ENCODE measurements around the gene GP1BB.

GP1BB gene

DNA sequence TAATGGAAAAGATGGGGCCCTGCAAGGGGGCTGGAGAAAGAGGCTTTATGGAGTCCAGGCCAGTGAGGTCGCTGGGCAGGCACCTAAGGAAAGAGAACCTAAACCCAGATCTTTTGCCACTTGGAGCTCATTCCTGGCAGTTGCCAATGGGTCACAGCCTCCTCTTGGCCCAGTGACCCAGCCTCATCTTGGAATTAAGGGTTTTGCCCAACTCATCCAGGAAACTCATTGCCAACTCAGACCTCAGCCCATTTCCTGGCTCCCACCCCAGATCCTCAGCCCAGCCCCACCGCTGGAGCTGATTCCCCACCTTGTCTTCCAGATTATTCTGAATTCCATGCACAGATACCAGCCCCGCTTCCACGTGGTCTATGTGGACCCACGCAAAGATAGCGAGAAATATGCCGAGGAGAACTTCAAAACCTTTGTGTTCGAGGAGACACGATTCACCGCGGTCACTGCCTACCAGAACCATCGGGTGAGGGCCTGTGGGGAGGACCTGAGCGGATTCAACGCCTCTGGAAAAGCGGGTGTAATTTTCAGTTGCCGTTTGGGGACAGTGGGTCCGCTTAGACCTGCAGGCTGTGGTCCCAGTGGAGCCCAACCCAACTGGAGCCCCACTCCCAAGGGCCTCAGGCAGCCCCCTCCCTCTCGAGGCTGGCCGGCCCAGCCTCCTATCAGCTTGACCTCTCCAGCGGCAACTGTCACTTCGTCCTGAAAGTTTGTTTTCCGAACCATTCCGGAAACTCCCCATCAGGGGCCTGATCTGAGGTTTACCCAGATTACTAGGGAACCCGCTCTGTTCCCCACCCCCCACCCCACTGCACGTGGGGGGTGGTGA, 41.5 kb downstream of the GP1BB start:
- no peak overlapping the region for H3K4me3 ChIP-seq (ENCODE audit: low read depth, low read length)
- no peak for DNase-seq (ENCODE audit: low read depth, low spot score)
- in situ Hi-C loops (cut with HindIII; ENCODE audit: low sequenced_read_pairs), result no loop called here
- TF ChIP-seq, protein P1, sequence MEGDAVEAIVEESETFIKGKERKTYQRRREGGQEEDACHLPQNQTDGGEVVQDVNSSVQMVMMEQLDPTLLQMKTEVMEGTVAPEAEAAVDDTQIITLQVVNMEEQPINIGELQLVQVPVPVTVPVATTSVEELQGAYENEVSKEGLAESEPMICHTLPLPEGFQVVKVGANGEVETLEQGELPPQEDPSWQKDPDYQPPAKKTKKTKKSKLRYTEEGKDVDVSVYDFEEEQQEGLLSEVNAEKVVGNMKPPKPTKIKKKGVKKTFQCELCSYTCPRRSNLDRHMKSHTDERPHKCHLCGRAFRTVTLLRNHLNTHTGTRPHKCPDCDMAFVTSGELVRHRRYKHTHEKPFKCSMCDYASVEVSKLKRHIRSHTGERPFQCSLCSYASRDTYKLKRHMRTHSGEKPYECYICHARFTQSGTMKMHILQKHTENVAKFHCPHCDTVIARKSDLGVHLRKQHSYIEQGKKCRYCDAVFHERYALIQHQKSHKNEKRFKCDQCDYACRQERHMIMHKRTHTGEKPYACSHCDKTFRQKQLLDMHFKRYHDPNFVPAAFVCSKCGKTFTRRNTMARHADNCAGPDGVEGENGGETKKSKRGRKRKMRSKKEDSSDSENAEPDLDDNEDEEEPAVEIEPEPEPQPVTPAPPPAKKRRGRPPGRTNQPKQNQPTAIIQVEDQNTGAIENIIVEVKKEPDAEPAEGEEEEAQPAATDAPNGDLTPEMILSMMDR (IDR thresholded peaks at IDR 0.05; ENCODE audit: low read depth, low read length), result no peak

DNA sequence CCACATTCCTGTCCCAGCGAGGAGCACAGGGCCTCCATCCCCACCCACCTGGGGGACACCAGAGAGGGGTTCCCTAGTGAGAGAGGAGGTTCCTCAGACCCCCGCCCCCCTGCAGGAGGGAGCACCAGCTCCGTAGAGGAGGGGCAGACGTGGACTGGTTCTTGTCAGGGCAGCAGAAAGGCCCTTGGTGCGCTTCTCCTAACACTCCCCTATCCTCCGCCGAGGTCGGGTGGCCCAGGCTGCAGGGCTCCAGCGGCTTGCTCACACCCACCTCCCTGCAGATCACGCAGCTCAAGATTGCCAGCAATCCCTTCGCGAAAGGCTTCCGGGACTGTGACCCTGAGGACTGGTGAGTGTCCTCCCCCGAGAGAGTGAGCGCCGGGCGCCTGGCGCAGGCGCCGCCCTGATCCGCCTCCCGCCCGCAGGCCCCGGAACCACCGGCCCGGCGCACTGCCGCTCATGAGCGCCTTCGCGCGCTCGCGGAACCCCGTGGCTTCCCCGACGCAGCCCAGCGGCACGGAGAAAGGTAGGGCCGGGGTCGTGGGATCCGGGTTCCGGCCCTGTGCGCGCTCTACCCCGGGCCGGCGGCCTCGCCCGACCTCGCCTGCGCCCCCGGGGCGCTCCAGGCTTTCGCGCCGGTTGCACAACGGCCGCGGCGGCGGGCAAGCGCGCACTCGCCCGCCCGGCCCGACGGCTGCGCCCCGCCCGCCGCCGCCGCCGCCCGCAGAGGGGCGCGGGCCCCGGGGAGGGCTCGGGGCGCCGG, 42.3 kb downstream of the GP1BB start:
- DNase-seq (ENCODE audit: low read depth, low spot score), result no peak
- TF ChIP-seq, protein P1 (IDR thresholded peaks at IDR 0.05; ENCODE audit: low read depth, low read length), result no peak
- H3K4me3 ChIP-seq (ENCODE audit: low read depth, low read length), result no peak overlapping the region
- in situ Hi-C loops (cut with HindIII; ENCODE audit: low sequenced_read_pairs), result no loop called here

DNA sequence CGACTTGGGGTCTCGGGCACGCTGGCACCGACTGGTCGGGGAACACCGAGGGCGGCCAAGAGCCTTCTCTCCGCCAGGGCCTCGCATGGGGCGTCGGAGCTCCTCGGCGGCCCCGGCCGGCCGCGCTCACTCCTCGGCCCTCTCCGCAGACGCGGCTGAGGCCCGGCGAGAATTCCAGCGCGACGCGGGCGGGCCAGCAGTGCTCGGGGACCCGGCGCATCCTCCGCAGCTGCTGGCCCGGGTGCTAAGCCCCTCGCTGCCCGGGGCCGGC, 42.8 kb downstream of the GP1BB start:
- H3K4me3 ChIP-seq (ENCODE audit: low read depth, low read length), result no peak overlapping the region
- DNase-seq (ENCODE audit: low read depth, low spot score), result no peak
- TF ChIP-seq, protein P1 (IDR thresholded peaks at IDR 0.05; ENCODE audit: low read depth, low read length), result no peak
- in situ Hi-C loops (cut with HindIII; ENCODE audit: low sequenced_read_pairs), result no loop called here

DNA sequence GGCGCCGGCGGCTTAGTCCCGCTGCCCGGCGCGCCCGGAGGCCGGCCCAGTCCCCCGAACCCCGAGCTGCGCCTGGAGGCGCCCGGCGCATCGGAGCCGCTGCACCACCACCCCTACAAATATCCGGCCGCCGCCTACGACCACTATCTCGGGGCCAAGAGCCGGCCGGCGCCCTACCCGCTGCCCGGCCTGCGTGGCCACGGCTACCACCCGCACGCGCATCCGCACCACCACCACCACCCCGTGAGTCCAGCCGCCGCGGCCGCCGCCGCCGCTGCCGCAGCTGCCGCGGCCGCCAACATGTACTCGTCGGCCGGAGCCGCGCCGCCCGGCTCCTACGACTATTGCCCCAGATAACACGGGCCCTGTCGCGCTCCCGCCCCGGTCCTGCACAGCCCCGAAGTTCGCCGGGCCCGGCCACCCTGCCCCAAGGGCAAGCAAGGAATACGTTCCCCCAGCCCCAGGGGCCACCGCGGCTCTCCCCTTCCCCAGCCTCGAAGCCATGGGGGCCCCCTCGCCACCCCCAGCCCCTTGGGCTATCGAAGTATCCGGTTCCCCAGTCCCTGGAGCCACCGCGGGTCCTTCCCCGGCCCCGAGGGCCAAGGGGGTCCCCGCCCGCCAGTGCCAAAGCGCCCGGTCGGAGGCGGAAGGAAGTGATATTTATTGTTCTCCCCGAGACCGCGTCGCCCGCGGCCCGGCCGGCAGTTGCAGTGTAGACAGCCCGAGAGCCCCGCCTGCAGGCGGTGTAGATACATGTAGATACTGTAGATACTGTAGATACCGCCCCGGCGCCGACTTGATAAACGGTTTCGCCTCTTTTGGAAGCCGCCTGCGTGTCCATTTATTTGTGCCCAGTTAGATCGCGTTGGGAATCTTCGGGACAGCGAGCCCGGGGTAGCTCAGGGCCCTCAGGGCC, 43.4 kb downstream of the GP1BB start:
- TF ChIP-seq, protein P1 (IDR thresholded peaks at IDR 0.05; ENCODE audit: low read depth, low read length), result peak; percentile 20
- H3K4me3 ChIP-seq (ENCODE audit: low read depth, low read length), result no peak overlapping the region
- no peak for DNase-seq (ENCODE audit: low read depth, low spot score)
- in situ Hi-C loops (cut with HindIII; ENCODE audit: low sequenced_read_pairs), result no loop called here

DNA sequence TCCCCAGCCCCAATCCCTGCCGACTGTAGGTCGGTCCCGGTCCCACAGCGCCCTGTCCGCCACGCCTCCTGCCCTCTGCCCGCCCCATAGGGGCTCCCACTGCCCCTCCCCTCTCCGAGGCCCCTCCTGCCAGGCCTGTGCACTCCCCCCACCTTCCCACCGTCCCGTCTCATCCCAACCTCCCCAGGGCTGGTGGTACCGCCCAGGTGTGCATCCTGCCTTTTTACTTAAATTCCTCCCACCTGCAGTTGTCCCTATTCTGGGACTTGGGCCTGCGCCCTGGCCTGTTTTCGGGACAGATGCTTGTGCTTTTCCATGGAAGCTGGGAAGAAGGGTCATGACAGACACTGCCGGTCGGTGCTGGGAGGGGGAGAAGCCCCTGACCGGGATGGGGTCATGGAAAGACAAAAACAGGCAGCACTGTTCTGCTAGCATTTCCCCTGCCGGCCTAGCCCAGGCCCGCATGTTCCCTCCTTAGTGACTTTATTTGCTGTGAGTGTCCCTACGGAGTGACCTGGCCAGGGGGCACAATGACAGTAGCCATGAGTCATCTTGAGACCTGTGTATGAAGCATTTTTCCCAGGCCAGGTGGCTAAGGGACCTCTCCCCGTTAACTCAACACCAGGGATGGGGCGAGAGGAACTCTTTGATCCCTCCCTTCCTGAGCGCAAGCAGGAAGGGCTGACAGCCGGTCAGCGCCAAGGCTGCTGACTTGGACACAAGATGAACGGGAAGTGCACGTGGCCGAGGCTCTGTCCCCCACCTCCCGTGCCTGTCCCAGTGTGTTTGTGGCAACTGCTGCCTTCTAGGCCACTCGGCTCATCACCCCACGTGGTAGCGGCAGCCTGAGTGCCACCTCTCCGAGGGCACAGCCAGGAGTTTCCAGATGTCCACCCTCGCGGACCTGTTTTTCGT, 44.3 kb downstream of the GP1BB start:
- no peak for DNase-seq (ENCODE audit: low read depth, low spot score)
- TF ChIP-seq, protein P1 (IDR thresholded peaks at IDR 0.05; ENCODE audit: low read depth, low read length), result no peak
- in situ Hi-C loops (cut with HindIII; ENCODE audit: low sequenced_read_pairs), result no loop called here
- H3K4me3 ChIP-seq (ENCODE audit: low read depth, low read length), result no peak overlapping the region

All from astrocyte of the spinal cord (primary cell).